SK-N-MC (cell line): ENCODE results near the gene EMILIN2.

ENCODE experiments used
- DNase-seq: peaks from one replicate; pipeline ENCODE4 v3.0.0-alpha.2; 2011; ENCODE audit warnings: low read depth, low spot score
- H3K27ac ChIP-seq: fragments of 200-600 bp; sonication (generic); 2 replicates; pipeline ENCODE4 v1.5.1; 2016; ENCODE audit warnings: mixed run types
- H3K36me3 ChIP-seq: fragments of 200-600 bp; sonication (generic); 2 replicates; pipeline ENCODE4 v1.6.1; 2017; ENCODE audit warnings: antibody characterized with exemption, low read length, mixed read lengths; ENCODE audit not compliant: insufficient read depth
- H3K4me3 ChIP-seq: fragments of 200-600 bp; sonication (generic); 2 replicates; pipeline ENCODE4 v1.5.1; 2016
- H3K9ac ChIP-seq: fragments of 200-600 bp; sonication (generic); 2 replicates; pipeline ENCODE4 v1.8.0; 2017; ENCODE audit warnings: mixed run types, mixed read lengths; ENCODE audit not compliant: insufficient read length
- H3K9me3 ChIP-seq: fragments of 200-600 bp; sonication (generic); 2 replicates; pipeline ENCODE4 v1.6.1; 2017; ENCODE audit warnings: low read depth, mild to moderate bottlenecking, antibody characterized with exemption, low read length, moderate library complexity, mixed read lengths
- EZH2 ChIP-seq: fragments of 200-600 bp; sonication (generic); IDR thresholded peaks from one replicate; pipeline ENCODE4 v1.6.1; 2017; ENCODE audit warnings: antibody characterized with exemption
- FOXP2 ChIP-seq: optimal IDR thresholded peaks from 2 replicates; pipeline ENCODE3; 2011; ENCODE audit warnings: mild to moderate bottlenecking, moderate library complexity; ENCODE audit not compliant: insufficient read depth; ENCODE audit errors: extremely low read length, control extremely low read depth
- POLR2AphosphoS5 ChIP-seq: IDR thresholded peaks from 2 replicates; pipeline ENCODE4 v1.6.1; 2012; ENCODE audit warnings: mild to moderate bottlenecking, low read depth, low read length, borderline replicate concordance

EMILIN2 gene

DNA sequence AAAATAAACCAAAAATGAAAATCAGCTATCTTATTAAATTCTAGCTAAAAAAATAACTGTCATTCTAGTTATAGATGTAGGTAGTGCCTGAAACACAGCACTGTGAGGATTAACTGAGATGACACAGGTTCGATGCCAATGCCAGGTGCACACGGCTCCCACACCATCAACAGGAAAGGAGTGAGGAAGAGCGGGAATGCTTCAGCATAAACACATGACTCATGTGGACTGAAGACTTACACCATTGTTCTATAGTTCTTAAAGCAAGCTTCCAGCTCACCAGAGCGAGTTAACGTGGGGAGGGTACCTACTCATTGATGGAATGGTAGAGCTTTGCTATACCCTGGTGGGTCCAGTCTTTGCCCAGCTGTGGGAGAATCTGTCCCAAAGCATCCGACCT lies 76.7 kb downstream of the EMILIN2 start:
- Histone ChIP-seq H3K4me3 (no peak overlapping the region), H3K36me3 (peaks cover 73% of the 10 kb centered on the region), H3K27ac (no peak overlapping the region), H3K9me3 (no peaks in the 10 kb centered on the region), H3K9ac (no peak overlapping the region)
- TF ChIP-seq POLR2AphosphoS5 (no peak), FOXP2 (no peak), EZH2 (no peak)
- no peak for DNase-seq

DNA sequence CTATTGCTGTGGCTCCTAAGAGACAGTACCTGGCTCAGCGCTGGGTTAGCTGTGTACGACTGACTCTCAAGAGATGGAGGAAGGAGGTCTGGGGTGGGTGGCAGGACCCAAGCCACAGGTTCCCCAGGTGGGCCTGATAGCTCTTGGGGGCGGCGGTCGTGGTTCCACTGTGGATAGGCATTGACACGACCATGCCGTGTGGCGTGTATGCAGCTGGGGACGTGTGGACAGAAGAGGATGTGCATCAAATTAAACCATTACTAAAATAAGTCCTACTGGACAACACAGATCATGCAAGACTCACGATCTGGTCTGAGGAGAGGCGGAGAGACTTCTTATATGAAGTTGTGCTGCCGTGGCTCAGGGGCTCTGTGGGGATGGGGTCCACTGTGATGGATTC lies 78.1 kb downstream of the EMILIN2 start:
- TF ChIP-seq EZH2 (no peak), POLR2AphosphoS5 (no peak), FOXP2 (no peak)
- H3K9me3 ChIP-seq, result no peaks in the 10 kb centered on the region
- no peak overlapping the region for H3K9ac ChIP-seq
- peaks cover 73% of the 10 kb centered on the region for H3K36me3 ChIP-seq
- H3K27ac ChIP-seq, result no peak overlapping the region
- H3K4me3 ChIP-seq, result no peak overlapping the region
- no peak for DNase-seq

GRCh38 chr18:2926528-2926927 lies 79.7 kb downstream of the EMILIN2 start:
- Histone ChIP-seq H3K9me3 (no peaks in the 10 kb centered on the region), H3K27ac (no peak overlapping the region), H3K4me3 (no peak overlapping the region), H3K36me3 (peaks cover 71% of the 10 kb centered on the region), H3K9ac (no peak overlapping the region)
- TF ChIP-seq POLR2AphosphoS5, result no peak
- no peak for TF ChIP-seq FOXP2
- TF ChIP-seq EZH2, result no peak
- no peak for DNase-seq

GRCh38 chr18:2927745-2928144 lies 80.9 kb downstream of the EMILIN2 start:
- no peak for TF ChIP-seq POLR2AphosphoS5
- no peak for TF ChIP-seq EZH2
- no peak for TF ChIP-seq FOXP2

GRCh38 chr18:2932247-2933181 lies 85.7 kb downstream of the EMILIN2 start:
- peaks cover 42% of the 10 kb centered on the region for H3K36me3 ChIP-seq
- DNase-seq, result peak; percentile 50
- H3K9ac ChIP-seq, result no peak overlapping the region
- H3K4me3 ChIP-seq, result no peak overlapping the region
- H3K9me3 ChIP-seq, result no peaks in the 10 kb centered on the region
- no peak overlapping the region for H3K27ac ChIP-seq
- no peak for TF ChIP-seq POLR2AphosphoS5
- TF ChIP-seq FOXP2, result no peak
- TF ChIP-seq EZH2, result no peak

More at GRCh38 chr18:2927745-2928144, 80.9 kb downstream of the EMILIN2 start:
- Histone ChIP-seq H3K27ac (no peak overlapping the region), H3K4me3 (no peak overlapping the region), H3K9me3 (no peaks in the 10 kb centered on the region), H3K36me3 (peaks cover 67% of the 10 kb centered on the region), H3K9ac (no peak overlapping the region)
- DNase-seq, result no peak

GRCh38 chr18:2933995-2934394 lies 87.2 kb downstream of the EMILIN2 start:
- no peak for DNase-seq
- Histone ChIP-seq H3K9ac (no peak overlapping the region), H3K4me3 (no peak overlapping the region), H3K36me3 (peaks cover 42% of the 10 kb centered on the region), H3K9me3 (no peaks in the 10 kb centered on the region), H3K27ac (no peak overlapping the region)
- TF ChIP-seq EZH2 (no peak), POLR2AphosphoS5 (no peak), FOXP2 (no peak)

GRCh38 chr18:2935438-2936192 lies 88.8 kb downstream of the EMILIN2 start:
- Histone ChIP-seq H3K9me3 (no peaks in the 10 kb centered on the region), H3K27ac (peak overlapping the region; percentile 15; the same call in 1 of the 2 replicates), H3K9ac (no peak overlapping the region), H3K4me3 (no peak overlapping the region), H3K36me3 (peaks cover 37% of the 10 kb centered on the region)
- TF ChIP-seq EZH2 (no peak), POLR2AphosphoS5 (no peak), FOXP2 (no peak)
- DNase-seq, result no peak

DNA sequence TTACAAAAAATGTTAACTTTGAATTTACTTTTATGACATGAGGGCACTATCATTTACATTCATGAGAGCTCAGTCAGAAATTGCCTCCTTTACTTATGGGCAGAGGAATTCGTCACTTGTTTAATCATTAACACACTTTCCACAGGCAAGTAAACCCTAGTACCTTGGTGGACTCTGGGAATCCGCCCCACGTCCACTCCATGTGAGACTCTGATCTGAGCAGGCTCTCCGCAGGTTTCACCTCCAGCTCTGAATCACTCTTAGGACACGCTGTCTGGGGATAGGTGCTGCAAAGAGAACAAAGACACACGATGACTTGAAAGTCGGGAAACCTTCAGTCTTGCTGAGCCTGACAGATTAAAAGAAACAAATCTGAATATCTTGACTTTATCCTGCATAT lies 92.5 kb downstream of the EMILIN2 start:
- Histone ChIP-seq H3K4me3 (no peak overlapping the region), H3K27ac (no peak overlapping the region)

More for the DNA sequence above, 92.5 kb downstream of the EMILIN2 start:
- H3K36me3 ChIP-seq, result peaks cover 24% of the 10 kb centered on the region
- H3K9ac ChIP-seq, result no peak overlapping the region
- no peaks in the 10 kb centered on the region for H3K9me3 ChIP-seq
- no peak for TF ChIP-seq FOXP2
- no peak for TF ChIP-seq EZH2
- no peak for TF ChIP-seq POLR2AphosphoS5
- DNase-seq, result no peak
